Ishikawa (cell line): ENCODE measurements around the gene MAGT1.

ENCODE experiments used
- CEBPB ChIP-seq: IDR thresholded peaks from 2 replicates; pipeline ENCODE4 v1.6.1; 2012
- EP300 ChIP-seq: IDR thresholded peaks from 2 replicates; pipeline ENCODE4 v1.6.1; 2012; ENCODE audit warnings: borderline replicate concordance
- YY1 ChIP-seq: IDR thresholded peaks from 2 replicates; pipeline ENCODE4 v1.6.1; 2012; ENCODE audit warnings: low read depth
- TF ChIP-seq, protein P1 (sequence below): IDR thresholded peaks from 2 replicates; pipeline ENCODE4 v1.6.1; 2012
- TF ChIP-seq, protein P2 (sequence below): IDR thresholded peaks from 2 replicates; pipeline ENCODE4 v1.6.1; 2012; ENCODE audit warnings: low read depth, mild to moderate bottlenecking

DNA sequence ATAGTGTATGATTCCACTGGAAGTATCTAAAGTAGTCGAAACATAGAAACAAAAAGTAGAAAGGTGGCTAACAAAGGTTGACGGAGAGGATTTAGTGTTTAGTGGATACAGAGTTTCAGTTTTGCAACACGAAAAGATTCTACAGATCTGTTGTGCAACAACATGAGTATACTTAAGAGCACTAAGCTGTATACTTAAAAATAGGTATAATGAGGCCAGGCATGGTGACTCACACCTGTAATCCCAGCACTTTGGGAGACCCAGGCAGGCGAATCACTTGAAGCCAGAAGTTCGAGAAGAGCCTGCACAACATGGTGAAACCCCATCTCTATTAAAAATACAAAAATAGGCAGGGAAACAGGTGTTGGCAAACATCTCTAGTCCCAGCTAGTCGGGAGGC, 101.3 kb downstream of the MAGT1 start:
- TF ChIP-seq, protein P1, sequence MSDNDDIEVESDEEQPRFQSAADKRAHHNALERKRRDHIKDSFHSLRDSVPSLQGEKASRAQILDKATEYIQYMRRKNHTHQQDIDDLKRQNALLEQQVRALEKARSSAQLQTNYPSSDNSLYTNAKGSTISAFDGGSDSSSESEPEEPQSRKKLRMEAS: no peak
- TF ChIP-seq YY1 (no peak), EP300 (no peak), CEBPB (no peak)
- TF ChIP-seq, protein P2, sequence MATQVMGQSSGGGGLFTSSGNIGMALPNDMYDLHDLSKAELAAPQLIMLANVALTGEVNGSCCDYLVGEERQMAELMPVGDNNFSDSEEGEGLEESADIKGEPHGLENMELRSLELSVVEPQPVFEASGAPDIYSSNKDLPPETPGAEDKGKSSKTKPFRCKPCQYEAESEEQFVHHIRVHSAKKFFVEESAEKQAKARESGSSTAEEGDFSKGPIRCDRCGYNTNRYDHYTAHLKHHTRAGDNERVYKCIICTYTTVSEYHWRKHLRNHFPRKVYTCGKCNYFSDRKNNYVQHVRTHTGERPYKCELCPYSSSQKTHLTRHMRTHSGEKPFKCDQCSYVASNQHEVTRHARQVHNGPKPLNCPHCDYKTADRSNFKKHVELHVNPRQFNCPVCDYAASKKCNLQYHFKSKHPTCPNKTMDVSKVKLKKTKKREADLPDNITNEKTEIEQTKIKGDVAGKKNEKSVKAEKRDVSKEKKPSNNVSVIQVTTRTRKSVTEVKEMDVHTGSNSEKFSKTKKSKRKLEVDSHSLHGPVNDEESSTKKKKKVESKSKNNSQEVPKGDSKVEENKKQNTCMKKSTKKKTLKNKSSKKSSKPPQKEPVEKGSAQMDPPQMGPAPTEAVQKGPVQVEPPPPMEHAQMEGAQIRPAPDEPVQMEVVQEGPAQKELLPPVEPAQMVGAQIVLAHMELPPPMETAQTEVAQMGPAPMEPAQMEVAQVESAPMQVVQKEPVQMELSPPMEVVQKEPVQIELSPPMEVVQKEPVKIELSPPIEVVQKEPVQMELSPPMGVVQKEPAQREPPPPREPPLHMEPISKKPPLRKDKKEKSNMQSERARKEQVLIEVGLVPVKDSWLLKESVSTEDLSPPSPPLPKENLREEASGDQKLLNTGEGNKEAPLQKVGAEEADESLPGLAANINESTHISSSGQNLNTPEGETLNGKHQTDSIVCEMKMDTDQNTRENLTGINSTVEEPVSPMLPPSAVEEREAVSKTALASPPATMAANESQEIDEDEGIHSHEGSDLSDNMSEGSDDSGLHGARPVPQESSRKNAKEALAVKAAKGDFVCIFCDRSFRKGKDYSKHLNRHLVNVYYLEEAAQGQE: no peak
